SH-SY5Y (cell line): ENCODE measurements around the gene CCSER1.

ENCODE experiments used
- GATA2 ChIP-seq: IDR thresholded peaks from 2 replicates; pipeline ENCODE4 v1.6.1; 2011; ENCODE audit warnings: mild to moderate bottlenecking, low read depth, low read length
- GATA3 ChIP-seq: IDR thresholded peaks from 2 replicates; pipeline ENCODE4 v1.6.1; 2011; ENCODE audit warnings: low read depth, mild to moderate bottlenecking, low read length, moderate library complexity

DNA sequence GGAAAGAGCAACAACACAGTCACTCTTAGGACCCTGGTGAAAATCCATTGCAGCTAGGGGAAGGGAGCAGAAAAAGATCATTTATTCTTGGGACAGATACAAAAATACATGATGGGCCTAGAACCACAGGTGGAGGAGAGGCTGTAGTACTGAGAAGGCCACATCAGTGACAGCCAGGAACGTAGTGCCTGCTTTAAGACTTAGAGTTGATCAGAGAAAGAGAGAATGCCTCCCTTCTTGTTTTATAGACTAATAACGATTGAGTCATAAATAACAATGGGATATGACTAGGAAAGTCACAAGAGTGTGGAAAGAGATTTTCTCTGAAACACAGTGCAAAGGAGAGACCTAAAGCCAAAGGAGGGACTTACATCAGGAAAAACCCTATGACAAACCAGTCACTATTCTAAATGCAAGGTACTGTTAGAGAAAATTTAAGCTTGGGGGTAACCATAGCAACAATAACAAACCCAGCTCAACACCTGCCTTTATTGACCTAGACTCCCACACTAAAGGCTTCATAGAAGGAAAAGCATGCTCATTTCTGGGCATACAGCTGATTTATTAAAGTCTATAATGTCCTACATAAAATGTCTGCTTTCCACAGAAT lies 1161.6 kb downstream of the CCSER1 start:
- no peak for TF ChIP-seq GATA2
- TF ChIP-seq GATA3, result no peak
